Fibroblast of skin of abdomen (primary cell): ENCODE measurements around the gene TMEM229A. TPM values are rescaled to one million over a fixed set of nuclear protein-coding genes. Genes with fewer than 3 reads are reported as not detected.
"Not testable (repeated sequence)": the region's sequence is repeated elsewhere in the genome, so short reads cannot be mapped to it uniquely, and the experiment has no call there.

Experiments
- DNase-seq: peaks from one replicate; pipeline ENCODE4 v3.0.0-alpha.2; 2013
- polyA plus RNA-seq, 2 experiments: library from polyadenylated mRNA; unstranded; fragments of 120-200 nt; gene quantifications; one replicate each; pipeline ENCODE4 v1.2.1, GENCODE V29; 2013; ENCODE audit not compliant: insufficient read length in 2 of 2

The TMEM229A gene
- not detected for polyA plus RNA-seq (2013, experiment 1 of 2; ENCODE audit: insufficient read length)
- 0.04 TPM for polyA plus RNA-seq (2013, experiment 2 of 2; ENCODE audit: insufficient read length)

- DNase-seq = peak; percentile 13
Measured at GRCh38 chr7:124032369-124033094, at the start of gene TMEM229A. Gene TMEM229A, minus strand, starts transcription at chr7:124033067. Its CDS starts 64 bp downstream, at chr7:124033003.

DNA sequence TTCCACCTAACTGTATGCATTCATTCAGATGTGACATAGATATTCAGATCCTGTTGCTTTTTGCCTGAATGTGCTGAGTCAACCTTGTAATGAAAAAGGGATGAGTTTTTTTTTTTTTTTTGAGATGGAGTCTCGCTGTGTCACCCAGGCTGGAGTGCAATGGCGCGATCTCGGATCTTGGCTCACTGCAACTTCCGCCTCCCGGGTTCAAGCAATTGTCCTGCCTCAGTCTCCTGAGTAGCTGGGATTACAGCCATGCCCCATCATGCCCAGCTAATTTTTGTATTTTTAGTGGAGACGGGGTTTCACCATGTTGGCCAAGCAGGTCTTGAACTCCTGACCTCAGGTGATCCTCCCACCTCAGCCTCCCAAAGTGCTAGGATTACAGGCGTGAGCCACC, 49.4 kb upstream of the TMEM229A start:
- not testable (repeated sequence) for DNase-seq

GRCh38 chr7:124077546-124077945, 44.7 kb upstream of the TMEM229A start:
- DNase-seq = no peak

DNA sequence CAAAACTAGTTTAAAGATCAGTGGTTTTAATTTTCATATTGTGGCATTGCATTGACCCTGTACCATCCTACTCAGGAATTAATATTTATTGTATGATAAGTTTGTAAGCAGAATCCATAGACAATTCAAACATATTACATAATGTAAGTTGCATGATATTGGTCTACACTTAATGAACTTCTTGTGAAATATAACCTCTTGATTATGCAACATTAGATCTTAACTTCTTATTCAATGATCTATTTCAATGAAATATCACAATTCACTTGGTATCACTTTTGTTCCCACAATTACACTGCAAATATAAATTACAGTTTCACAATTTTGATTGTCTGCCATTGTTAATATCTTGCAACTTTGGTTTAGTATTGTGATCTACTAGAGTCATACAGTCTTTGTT, 44.0 kb upstream of the TMEM229A start:
- DNase-seq = no peak

GRCh38 chr7:124074007-124074406, 41.1 kb upstream of the TMEM229A start:
- no peak for DNase-seq

DNA sequence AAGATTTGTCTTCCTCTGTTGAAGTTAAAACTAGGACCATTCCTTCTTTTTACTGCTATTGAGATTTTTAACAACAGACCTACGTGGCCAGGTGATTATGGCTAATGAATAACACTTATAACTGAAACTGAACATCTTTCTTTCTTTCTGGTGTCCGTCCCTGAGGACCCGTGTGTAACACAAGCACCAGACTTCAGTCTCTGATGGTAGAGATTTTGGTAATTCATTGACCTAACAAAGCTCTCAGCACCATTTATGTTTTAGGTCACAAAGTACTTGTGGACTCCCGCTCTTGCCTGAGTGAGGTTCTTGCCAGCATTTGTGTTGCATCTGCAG, 40.4 kb upstream of the TMEM229A start:
- no peak for DNase-seq

GRCh38 chr7:124072603-124073309, 39.9 kb upstream of the TMEM229A start:
- peak; percentile 38 for DNase-seq

DNA sequence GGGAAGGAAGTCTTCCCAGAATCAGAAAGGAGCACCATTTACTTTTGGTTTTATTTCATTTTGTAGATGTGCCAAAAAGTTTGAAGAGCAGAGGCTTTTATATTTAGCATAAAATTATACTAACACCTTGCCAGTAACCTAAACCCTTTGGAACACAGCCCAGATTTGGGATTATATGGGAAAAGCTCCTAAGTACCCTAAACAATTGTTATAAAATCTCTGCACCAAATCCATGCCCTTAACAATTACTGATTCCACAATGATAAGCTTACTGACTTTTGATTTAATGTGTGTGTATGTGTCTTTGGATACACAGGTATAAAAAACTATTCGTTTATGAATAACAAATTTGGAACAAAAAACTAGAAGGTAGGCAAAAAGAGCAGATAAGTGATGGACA, 39.0 kb upstream of the TMEM229A start:
- DNase-seq = no peak

- no peak for DNase-seq
Measured at GRCh38 chr7:124062171-124062570, 29.3 kb upstream of the TMEM229A start.

- no peak for DNase-seq
Measured at GRCh38 chr7:124060528-124060927, 27.7 kb upstream of the TMEM229A start.

GRCh38 chr7:124059375-124059774, 26.5 kb upstream of the TMEM229A start:
- no peak for DNase-seq

- no peak for DNase-seq
Measured at GRCh38 chr7:124058515-124058914, 25.6 kb upstream of the TMEM229A start.

DNA sequence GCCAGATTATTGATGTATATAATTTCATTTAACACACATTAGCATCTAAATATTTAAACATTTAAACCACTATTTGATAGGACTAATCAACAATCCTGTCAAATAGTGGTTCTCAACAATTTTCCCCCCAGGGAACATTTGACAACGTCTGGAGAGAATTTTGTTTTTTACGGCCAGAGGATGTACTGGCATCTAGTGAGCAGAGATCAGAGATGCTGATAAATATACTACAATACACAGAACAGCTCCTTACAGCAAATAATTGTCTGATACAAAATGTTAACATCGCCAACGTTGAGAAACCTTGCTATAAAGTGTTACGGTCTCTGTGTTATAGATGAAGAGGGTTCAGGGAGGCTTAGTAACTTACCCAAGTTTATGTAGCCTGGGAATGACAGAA, 25.0 kb upstream of the TMEM229A start:
- DNase-seq = no peak

DNA sequence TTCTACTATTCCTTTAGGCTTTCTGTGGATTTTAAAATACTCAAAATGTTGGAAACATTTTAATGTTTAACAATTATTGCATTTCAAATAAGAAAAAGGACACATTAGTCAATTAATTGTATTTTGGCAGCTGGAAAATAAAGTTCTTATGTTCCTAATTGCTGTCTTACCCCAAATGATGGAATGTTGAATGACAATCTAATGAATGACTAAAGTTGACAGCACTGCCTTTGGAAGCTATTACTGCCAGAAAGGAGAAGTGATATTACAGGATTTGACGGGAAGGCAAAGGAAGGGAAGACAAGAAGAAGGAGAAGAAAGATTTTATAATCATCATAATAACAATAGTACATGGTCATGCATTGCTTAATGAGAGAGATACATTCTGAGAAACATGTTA, 23.4 kb upstream of the TMEM229A start:
- DNase-seq = no peak

DNA sequence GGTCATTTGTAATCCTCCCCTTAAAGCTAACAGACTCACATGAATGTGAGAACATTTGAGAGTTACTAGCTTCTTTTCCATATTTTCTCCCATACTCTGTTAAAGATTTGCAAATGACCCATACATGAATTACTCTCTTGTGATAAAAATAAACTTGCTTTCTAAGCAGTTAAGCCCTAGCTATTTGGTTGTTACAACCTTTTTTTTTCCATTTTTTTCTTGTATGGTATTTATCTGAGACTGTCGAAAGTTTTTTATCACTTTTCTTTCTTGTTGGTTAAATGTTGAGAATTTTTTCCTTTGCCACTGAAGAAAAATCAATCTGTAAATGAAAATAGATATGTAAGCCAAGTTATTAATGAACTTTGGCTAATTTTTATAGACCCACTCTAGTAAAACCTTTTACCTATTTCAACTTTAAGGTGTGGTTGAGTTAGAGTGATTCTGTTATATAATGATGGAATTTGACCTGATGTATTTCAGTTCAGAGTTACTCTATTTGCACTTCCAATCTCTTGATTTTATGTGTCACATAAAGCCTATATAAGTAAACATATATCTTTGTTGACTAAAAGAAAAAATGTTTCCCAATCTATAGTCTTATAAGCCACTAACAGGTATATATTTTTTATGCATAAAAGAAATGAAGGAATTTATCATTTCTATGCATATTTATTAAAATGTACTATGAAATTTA, 19.0 kb upstream of the TMEM229A start:
- DNase-seq = no peak

- no peak for DNase-seq
Measured at GRCh38 chr7:124042826-124043225, 10.0 kb upstream of the TMEM229A start.

DNA sequence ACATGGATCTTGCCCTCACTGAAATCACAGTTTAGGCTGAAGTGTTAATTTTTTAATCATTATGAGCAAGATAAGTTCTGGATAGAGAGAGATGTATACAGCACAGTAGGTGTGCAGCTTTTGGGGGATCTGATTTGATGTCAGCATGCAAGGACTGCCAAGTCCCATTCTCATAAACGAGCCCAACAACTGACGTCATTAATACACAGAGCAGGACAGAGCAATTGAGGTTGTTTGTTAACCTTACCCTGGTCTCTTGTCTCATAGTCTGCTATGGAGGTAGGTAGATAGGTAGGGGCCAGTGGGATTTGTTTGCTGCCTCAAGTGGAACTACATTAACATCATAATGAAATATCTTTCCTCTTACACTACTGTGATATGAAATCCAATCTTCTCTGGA, 8.6 kb upstream of the TMEM229A start:
- no peak for DNase-seq

- not testable (repeated sequence) for DNase-seq
Measured at GRCh38 chr7:124037902-124038301, 5.0 kb upstream of the TMEM229A start.

GRCh38 chr7:124035706-124036105, 2.8 kb upstream of the TMEM229A start:
- DNase-seq = no peak

DNA sequence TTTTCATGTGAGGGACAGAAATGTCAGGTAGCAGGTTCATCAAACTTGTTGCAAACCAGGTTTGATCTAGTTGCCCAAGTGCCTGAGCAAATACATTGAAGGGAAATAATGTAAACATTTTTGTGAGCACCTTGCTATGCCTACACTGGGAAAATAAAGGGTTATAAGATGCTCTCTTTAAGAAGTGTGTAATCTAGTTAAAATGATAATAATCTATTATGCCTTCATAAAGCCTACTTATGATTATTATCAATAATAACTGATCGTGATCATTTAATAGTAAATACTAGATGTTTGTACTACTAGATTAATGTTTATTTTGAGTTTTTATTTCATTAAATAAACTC, 1.9 kb upstream of the TMEM229A start:
- no peak for DNase-seq

- DNase-seq = no peak
Measured at GRCh38 chr7:124033807-124034753, 1.2 kb upstream of the TMEM229A start.

DNA sequence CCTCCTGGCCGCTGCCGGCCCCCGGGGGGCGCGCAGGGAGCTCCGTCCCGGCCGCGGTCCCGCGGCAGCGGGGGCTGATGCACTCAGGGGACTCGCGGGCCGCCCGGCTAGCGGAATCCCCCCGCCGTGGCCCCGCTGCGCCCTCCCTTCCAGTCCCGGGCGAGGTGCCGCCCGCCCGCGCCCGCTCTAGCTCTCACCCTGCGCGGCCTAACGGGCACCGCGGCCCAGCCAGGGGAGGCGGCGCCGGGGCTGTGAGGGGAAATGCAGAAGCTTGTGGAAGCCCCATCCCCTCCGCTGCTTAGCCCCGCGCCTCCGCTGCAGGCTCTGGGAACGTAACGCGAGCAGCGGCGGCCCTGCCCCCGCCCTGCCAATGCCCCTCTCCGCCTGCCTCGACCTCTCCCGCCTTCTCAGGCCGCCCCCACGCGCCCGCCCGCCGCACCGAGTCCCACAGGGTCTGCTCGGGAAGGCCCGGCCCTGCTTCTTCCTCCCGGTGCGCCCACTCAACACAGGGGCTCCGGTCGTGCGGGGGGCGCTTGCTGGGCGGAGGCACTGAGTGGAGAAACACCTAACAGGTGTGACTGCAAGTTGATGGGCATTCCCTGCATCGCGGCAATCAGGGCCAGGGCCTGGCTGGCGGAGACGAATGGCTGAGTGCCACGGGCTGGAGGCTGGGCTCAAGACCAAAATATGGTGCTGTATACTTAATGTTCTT, 384 bp upstream of the TMEM229A start:
- DNase-seq = no peak
